ENCODE results near the gene PDE2A. TPM values are rescaled to one million over a fixed set of nuclear protein-coding genes. Genes with fewer than 3 reads are reported as not detected.
A peak's percentile ranks its signal among the peaks of the same experiment; 100 is the strongest.

The PDE2A gene
- polyA plus RNA-seq, 1 donor (not counting 4 experiments of a cell fraction or from before 2014, with no cell fraction given): 0.38 TPM

GRCh38 chr11:72642884-72643522, 31.2 kb downstream of the PDE2A start:
- no peaks in the 10 kb centered on the region for H3K9me3 ChIP-seq (ENCODE audit: control insufficient read depth, low read depth, low read length)
- DNase-seq (ENCODE audit: low read depth, low spot score) (peak; percentile 4), FAIRE-seq (no peak)
- H3K27ac ChIP-seq (ENCODE audit: control insufficient read depth, insufficient read depth, low read length): peak overlapping the region; percentile 12
- peaks cover 35% of the 10 kb centered on the region for H3K27me3 ChIP-seq (ENCODE audit: control insufficient read depth, extremely low read depth, insufficient read depth, low read length)
- no peaks in the 10 kb centered on the region for H3K79me2 ChIP-seq (ENCODE audit: control insufficient read depth, insufficient read depth, low read length)
- H3K4me1 ChIP-seq (ENCODE audit: control insufficient read depth, extremely low read depth, insufficient read depth, low read length): peaks cover 5% of the 10 kb centered on the region
- peak overlapping the region; percentile 42 for H3K9ac ChIP-seq (ENCODE audit: control insufficient read depth, extremely low read depth, insufficient read depth, low read length)
- H3K4me3 ChIP-seq (ENCODE audit: control insufficient read depth in 2 of 3, extremely low read depth in 1 of 3, insufficient read depth in 2 of 3, low read depth in 1 of 3, low read length in 3 of 3): peak overlapping the region; percentile 40 to 56 (median 43)
- no peaks in the 10 kb centered on the region for H3K36me3 ChIP-seq (ENCODE audit: control insufficient read depth in 2 of 2, extremely low read depth in 1 of 2, insufficient read depth in 2 of 2, low read length in 2 of 2)
- no peaks in the 10 kb centered on the region for H4K20me1 ChIP-seq (ENCODE audit: control insufficient read depth, extremely low read depth, insufficient read depth, low read length)
- dilution Hi-C loops (cut with MboI; ENCODE audit: extremely low pct_ligation_motif_present, low sequenced_read_pairs): no loop called here
- H3K4me2 ChIP-seq (ENCODE audit: control insufficient read depth, extremely low read depth, insufficient read depth, low read depth, low read length): peak overlapping the region; percentile 70
- H2AFZ ChIP-seq (ENCODE audit: control insufficient read depth, low read length): peak overlapping the region; percentile 82
- TF ChIP-seq CTCF (optimal IDR thresholded peaks at IDR 0.05 in 1 of 3, IDR thresholded peaks at IDR 0.05 in 1 of 3, conservative IDR thresholded peaks at IDR 0.05 in 1 of 3; ENCODE audit: extremely low read depth in 1 of 3, insufficient read depth in 2 of 3, low read length in 3 of 3) (peak; percentile 59 to 92 (median 77)), EZH2 (IDR thresholded peaks at IDR 0.05; ENCODE audit: low read length) (no peak)
- no peaks in the 10 kb centered on the region for H3K9me1 ChIP-seq (ENCODE audit: control insufficient read depth, extremely low read depth, insufficient read depth, low read length)

GRCh38 chr11:72642043-72642883, 32.0 kb downstream of the PDE2A start:
- no peaks in the 10 kb centered on the region for H3K9me3 ChIP-seq (ENCODE audit: control insufficient read depth, low read depth, low read length)
- H3K27me3 ChIP-seq (ENCODE audit: control insufficient read depth, extremely low read depth, insufficient read depth, low read length): peaks cover 35% of the 10 kb centered on the region
- FAIRE-seq (no peak), DNase-seq (ENCODE audit: low read depth, low spot score) (peak; percentile 9)
- peaks cover 5% of the 10 kb centered on the region for H3K4me1 ChIP-seq (ENCODE audit: control insufficient read depth, extremely low read depth, insufficient read depth, low read length)
- no peaks in the 10 kb centered on the region for H3K9me1 ChIP-seq (ENCODE audit: control insufficient read depth, extremely low read depth, insufficient read depth, low read length)
- no peaks in the 10 kb centered on the region for H4K20me1 ChIP-seq (ENCODE audit: control insufficient read depth, extremely low read depth, insufficient read depth, low read length)
- H3K36me3 ChIP-seq (ENCODE audit: control insufficient read depth in 2 of 2, extremely low read depth in 1 of 2, insufficient read depth in 2 of 2, low read length in 2 of 2): no peaks in the 10 kb centered on the region
- H3K4me3 ChIP-seq (ENCODE audit: control insufficient read depth in 2 of 3, extremely low read depth in 1 of 3, insufficient read depth in 2 of 3, low read depth in 1 of 3, low read length in 3 of 3): peak overlapping the region; percentile 40 to 56 (median 43)
- no peak overlapping the region for H3K27ac ChIP-seq (ENCODE audit: control insufficient read depth, insufficient read depth, low read length)
- TF ChIP-seq CTCF (optimal IDR thresholded peaks at IDR 0.05 in 1 of 3, IDR thresholded peaks at IDR 0.05 in 1 of 3, conservative IDR thresholded peaks at IDR 0.05 in 1 of 3; ENCODE audit: extremely low read depth in 1 of 3, insufficient read depth in 2 of 3, low read length in 3 of 3): no peak
- TF ChIP-seq EZH2 (IDR thresholded peaks at IDR 0.05; ENCODE audit: low read length): peak; percentile 14
- no peaks in the 10 kb centered on the region for H3K79me2 ChIP-seq (ENCODE audit: control insufficient read depth, insufficient read depth, low read length)
- peak overlapping the region; percentile 42 for H3K9ac ChIP-seq (ENCODE audit: control insufficient read depth, extremely low read depth, insufficient read depth, low read length)
- dilution Hi-C loops (cut with MboI; ENCODE audit: extremely low pct_ligation_motif_present, low sequenced_read_pairs): no loop called here
- peak overlapping the region; percentile 70 for H3K4me2 ChIP-seq (ENCODE audit: control insufficient read depth, extremely low read depth, insufficient read depth, low read depth, low read length)
- H2AFZ ChIP-seq (ENCODE audit: control insufficient read depth, low read length): peak overlapping the region; percentile 82
